Upper lobe of left lung (tissue), 6 donors: ENCODE data around the gene IL1RL2. TPM values are rescaled to one million over a fixed set of nuclear protein-coding genes. Genes with fewer than 3 reads are reported as not detected.

ENCODE experiments used
- ATAC-seq, 2 donors: fragments of 200-7000 bp; cut with Tn5 transposase; one replicate each; pipeline ENCODE4 v1.9.1; 2022; ENCODE audit warnings: mild to moderate bottlenecking in 2 of 2, moderate library complexity in 2 of 2; ENCODE audit not compliant: low FRiP score in 2 of 2
- DNase-seq, 2 donors: peaks; one replicate each; pipeline ENCODE4 v3.0.0-alpha.2; 2019 to 2020
- H3K27ac ChIP-seq, 4 donors: fragments of 200-600 bp; sonication (generic); one replicate each; pipeline ENCODE4 v1.5.1; 2016 to 2019
- H3K27me3 ChIP-seq, 4 donors: fragments of 200-600 bp; sonication (generic); one replicate each; pipeline ENCODE4 v1.5.1; 2017 to 2019
- H3K36me3 ChIP-seq, 4 donors: fragments of 200-600 bp; sonication (generic); one replicate each; pipeline ENCODE4 v1.5.1; 2016 to 2019
- H3K4me1 ChIP-seq, 4 donors: fragments of 200-600 bp; sonication (generic); one replicate each; pipeline ENCODE4 v1.5.1; 2018 to 2019
- H3K4me3 ChIP-seq, 4 donors: fragments of 200-600 bp; sonication (generic); one replicate each; pipeline ENCODE4 v1.5.1; 2017 to 2019; ENCODE audit warnings: mild to moderate bottlenecking in 2 of 4, moderate library complexity in 1 of 4
- H3K9me3 ChIP-seq, 4 donors: fragments of 200-600 bp; sonication (generic); one replicate each; pipeline ENCODE4 v1.5.1; 2018 to 2019
- CTCF ChIP-seq, 6 experiments: fragments of 450-650 bp in 4 of 6; fragments of 200-600 bp in 2 of 6; sonication (generic) in 2 of 6; IDR thresholded peaks; one replicate each; pipeline ENCODE4 v1.5.1; 2016 to 2019; ENCODE audit warnings: antibody characterized with exemption in 6 of 6
- EP300 ChIP-seq, 4 donors: sonication (generic); formaldehyde crosslinking; IDR thresholded peaks; one replicate each; pipeline ENCODE4 v1.5.1; 2017; ENCODE audit warnings: antibody characterized with exemption in 4 of 4, control low read depth in 2 of 4
- POLR2A ChIP-seq, 4 donors: fragments of 450-650 bp; IDR thresholded peaks; one replicate each; pipeline ENCODE4 v1.5.1; 2016 to 2017; ENCODE audit warnings: antibody characterized with exemption in 4 of 4, mild to moderate bottlenecking in 2 of 4
- POLR2AphosphoS5 ChIP-seq, 2 donors: sonication (generic); formaldehyde crosslinking; IDR thresholded peaks; one replicate each; pipeline ENCODE4 v1.5.1; 2017; ENCODE audit warnings: antibody characterized with exemption in 2 of 2
- WGBS, 2 donors: methylation state at CpG; one replicate each; pipeline ENCODE4 v1.1.5; 2017 to 2018; 5-methylcytosine and 5-hydroxymethylcytosine counted together
- total RNA-seq, 6 donors: library from RNA; depleted of rRNA in 4 of 6; stranded (reverse); fragments of >200 nt in 4 of 6; gene quantifications; one replicate each; pipeline versions ENCODE4 v1.1.0 to v1.2.1, GENCODE V29; 2016 to 2021
- donor health status: DM: no; HTN: no; CAD: no; lungs with moderate emphysema.
- donor health status: DM: no; HTN: yes; CAD: no; lungs with severe emphysema.

The IL1RL2 gene
- total RNA-seq, 6 donors from 2014 or later: 0.57 to 1.7 (median 1.4) TPM; not detected in 1

GRCh38 chr2:102191501-102191900, 4.7 kb downstream of the IL1RL2 start:
- no peaks in the 10 kb centered on the region for H3K27me3 ChIP-seq
- ATAC-seq (no peak), DNase-seq (no peak)
- no peak overlapping the region for H3K27ac ChIP-seq
- 96 to 100% methylated on average over 1 of the region's 1 CpG for WGBS, 2 donors
- no peaks in the 10 kb centered on the region for H3K9me3 ChIP-seq
- H3K4me1 ChIP-seq: peaks cover 0 to 6% (median 2%) of the 10 kb centered on the region in 4 donors
- H3K4me3 ChIP-seq: no peak overlapping the region
- no peaks in the 10 kb centered on the region for H3K36me3 ChIP-seq
- TF ChIP-seq POLR2AphosphoS5 (IDR thresholded peaks at IDR 0.05): no peak
- no peak for TF ChIP-seq EP300 (IDR thresholded peaks at IDR 0.05)
- TF ChIP-seq CTCF (IDR thresholded peaks at IDR 0.05): no peak
- no peak for TF ChIP-seq POLR2A (IDR thresholded peaks at IDR 0.05)

DNA sequence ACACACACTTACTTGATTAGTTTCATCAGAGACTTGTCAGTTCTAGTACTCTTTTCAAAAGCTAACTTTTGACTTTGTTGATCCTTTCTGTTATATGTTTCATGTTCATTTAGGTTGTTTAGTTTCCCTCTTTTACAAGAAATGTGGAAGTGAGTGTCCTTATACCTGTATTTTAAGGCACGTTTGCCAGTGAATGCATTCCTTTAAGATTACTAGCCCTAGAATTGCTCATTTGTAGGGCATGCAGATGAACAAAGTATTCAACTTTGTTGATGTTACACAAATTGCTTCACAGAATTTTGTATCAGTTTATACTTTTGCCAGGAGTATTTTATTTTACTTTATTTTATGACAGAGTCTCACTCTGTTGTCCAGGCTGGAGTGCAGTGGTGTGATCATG, 6.3 kb downstream of the IL1RL2 start:
- TF ChIP-seq CTCF (IDR thresholded peaks at IDR 0.05): no peak
- no peak for TF ChIP-seq POLR2A (IDR thresholded peaks at IDR 0.05)
- TF ChIP-seq EP300 (IDR thresholded peaks at IDR 0.05): no peak
- TF ChIP-seq POLR2AphosphoS5 (IDR thresholded peaks at IDR 0.05): no peak
- Histone ChIP-seq H3K4me1 (peaks cover 0 to 4% (median under 1%) of the 10 kb centered on the region in 4 donors), H3K4me3 (no peak overlapping the region), H3K27me3 (no peaks in the 10 kb centered on the region), H3K9me3 (no peaks in the 10 kb centered on the region), H3K27ac (no peak overlapping the region), H3K36me3 (no peaks in the 10 kb centered on the region)
- ATAC-seq (no peak), DNase-seq (no peak)
- 70 to 85% methylated on average over 1 of the region's 1 CpG for WGBS, 2 donors

- no peaks in the 10 kb centered on the region for H3K27me3 ChIP-seq
- no peak overlapping the region for H3K4me3 ChIP-seq
- ATAC-seq (no peak), DNase-seq (no peak)
- TF ChIP-seq EP300 (IDR thresholded peaks at IDR 0.05): no peak
- H3K27ac ChIP-seq: no peak overlapping the region
- H3K4me1 ChIP-seq: peaks cover 0 to 4% (median 0%) of the 10 kb centered on the region in 4 donors
- no peaks in the 10 kb centered on the region for H3K36me3 ChIP-seq
- 66 to 79% methylated on average over 5 of the region's 5 CpGs for WGBS, 2 donors
- H3K9me3 ChIP-seq: no peaks in the 10 kb centered on the region
Measured at GRCh38 chr2:102194609-102195268, 7.9 kb downstream of the IL1RL2 start.

DNA sequence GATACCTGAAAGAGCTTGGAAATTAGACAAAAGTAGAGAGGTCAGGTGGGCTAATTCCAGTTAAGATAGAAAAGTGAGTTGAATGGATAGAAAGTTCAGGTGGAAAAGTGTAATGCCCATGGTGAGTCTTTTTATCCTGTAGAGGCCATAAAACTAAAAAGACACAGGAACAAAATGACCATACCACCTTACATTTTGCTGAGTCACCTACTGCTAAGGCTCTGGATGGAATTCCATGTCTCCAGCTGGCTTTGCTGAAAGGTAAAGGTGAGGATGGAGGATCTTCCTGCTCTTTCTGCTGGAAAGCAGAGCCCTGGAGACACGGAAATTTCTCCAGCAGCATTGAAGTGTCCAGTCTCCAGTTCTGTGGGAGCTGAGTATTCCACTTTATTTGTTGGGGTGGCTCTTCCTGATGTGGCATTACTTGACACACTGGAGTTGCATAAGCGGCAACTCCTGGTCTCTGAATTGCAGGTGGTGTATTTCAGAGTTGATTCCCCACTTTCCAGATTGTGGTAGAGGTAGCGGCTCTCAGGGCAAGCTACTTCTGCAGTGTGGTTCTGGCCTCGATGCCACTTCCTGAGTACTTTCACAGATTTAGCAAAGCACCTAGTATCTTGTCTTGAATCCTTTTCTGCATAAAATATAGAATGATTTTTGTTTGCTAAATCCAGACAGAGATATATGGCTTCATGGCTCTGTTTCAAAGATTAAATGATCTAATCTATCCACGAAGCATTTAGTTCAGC, 10.7 kb downstream of the IL1RL2 start:
- Histone ChIP-seq H3K9me3 (no peaks in the 10 kb centered on the region), H3K4me3 (no peak overlapping the region), H3K27me3 (no peaks in the 10 kb centered on the region), H3K36me3 (no peaks in the 10 kb centered on the region), H3K27ac (no peak overlapping the region), H3K4me1 (peaks cover 0 to 4% (median 0%) of the 10 kb centered on the region in 4 donors)
- TF ChIP-seq POLR2AphosphoS5 (IDR thresholded peaks at IDR 0.05) (no peak), POLR2A (IDR thresholded peaks at IDR 0.05) (no peak), CTCF (IDR thresholded peaks at IDR 0.05) (no peak), EP300 (IDR thresholded peaks at IDR 0.05) (no peak)
- DNase-seq: no peak
- ATAC-seq: no peak
- 81 to 84% methylated on average over 4 to 5 of the region's 5 CpGs for whole genome bisulfite sequencing, 2 donors

GRCh38 chr2:102200539-102200938, 13.7 kb downstream of the IL1RL2 start:
- TF ChIP-seq EP300 (IDR thresholded peaks at IDR 0.05) (no peak), CTCF (IDR thresholded peaks at IDR 0.05) (no peak), POLR2A (IDR thresholded peaks at IDR 0.05) (no peak), POLR2AphosphoS5 (IDR thresholded peaks at IDR 0.05) (no peak)
- ATAC-seq: no peak
- no peaks in the 10 kb centered on the region for H3K27me3 ChIP-seq
- no peaks in the 10 kb centered on the region for H3K9me3 ChIP-seq
- no peaks in the 10 kb centered on the region for H3K36me3 ChIP-seq
- no peak overlapping the region for H3K4me3 ChIP-seq
- peaks cover 0 to 4% (median 0%) of the 10 kb centered on the region in 4 donors for H3K4me1 ChIP-seq
- no peak for DNase-seq
- H3K27ac ChIP-seq: no peak overlapping the region
- 88 to 100% methylated on average over 1 of the region's 1 CpG for WGBS, 2 donors
